ENCODE results near the gene CEP72.
"Not testable (repeated sequence)": the region's sequence is repeated elsewhere in the genome, so short reads cannot be mapped to it uniquely, and the experiment has no call there.

CEP72 gene

GRCh38 chr5:597871-598563, 14.1 kb upstream of the CEP72 start:
- no peak for DNase-seq (ENCODE audit: low spot score)

GRCh38 chr5:598564-598890, 13.6 kb upstream of the CEP72 start:
- DNase-seq (ENCODE audit: low spot score) = no peak

GRCh38 chr5:600886-601541, 11.1 kb upstream of the CEP72 start:
- no peak for DNase-seq (ENCODE audit: low spot score)

GRCh38 chr5:601771-602465, 10.2 kb upstream of the CEP72 start:
- no peak for DNase-seq (ENCODE audit: low spot score)

- no peak for DNase-seq (ENCODE audit: low spot score)
Observed at GRCh38 chr5:602466-603035, 9.6 kb upstream of the CEP72 start.

GRCh38 chr5:603081-603998, 8.8 kb upstream of the CEP72 start:
- DNase-seq (ENCODE audit: low spot score) = no peak

GRCh38 chr5:604391-604831, 7.7 kb upstream of the CEP72 start:
- no peak for DNase-seq (ENCODE audit: low spot score)

GRCh38 chr5:605090-605489, 7.0 kb upstream of the CEP72 start:
- DNase-seq (ENCODE audit: low spot score) = not testable (repeated sequence)

GRCh38 chr5:606061-606460, 6.1 kb upstream of the CEP72 start:
- DNase-seq (ENCODE audit: low spot score) = no peak

- no peak for DNase-seq (ENCODE audit: low spot score)
Observed at GRCh38 chr5:606526-607399, 5.4 kb upstream of the CEP72 start.

- DNase-seq (ENCODE audit: low spot score) = no peak
Observed at GRCh38 chr5:607541-608428, 4.4 kb upstream of the CEP72 start.

GRCh38 chr5:608429-609370, 3.4 kb upstream of the CEP72 start:
- DNase-seq (ENCODE audit: low spot score) = no peak

GRCh38 chr5:609506-609905, 2.6 kb upstream of the CEP72 start:
- no peak for DNase-seq (ENCODE audit: low spot score)

GRCh38 chr5:610011-610743, 2.0 kb upstream of the CEP72 start:
- no peak for DNase-seq (ENCODE audit: low spot score)

- no peak for DNase-seq (ENCODE audit: low spot score)
Observed at GRCh38 chr5:610744-611730, 1.1 kb upstream of the CEP72 start.
